Heart right ventricle (tissue), 16 donors: Measurements from ENCODE around the gene FBN3. TPM values are rescaled to one million over a fixed set of nuclear protein-coding genes. Genes with fewer than 3 reads are reported as not detected.

Experiments
- ATAC-seq, 8 donors: fragments of 200-7000 bp; cut with Tn5 transposase; one replicate each; pipeline ENCODE4 v1.9.1; 2020; ENCODE audit warnings: mild to moderate bottlenecking in 8 of 8, moderate library complexity in 8 of 8, moderate number of reproducible peaks in 1 of 8
- DNase-seq, 2 donors: peaks; one replicate each; pipeline ENCODE4 v3.0.0-alpha.2; 2020
- H3K27ac ChIP-seq, 10 donors: fragments of 200-600 bp; sonication (generic) in 2 of 10; one replicate each; pipeline versions ENCODE4 v1.5.0 to v1.8.0; 2020 to 2022; ENCODE audit warnings: mild to moderate bottlenecking in 3 of 10
- H3K27me3 ChIP-seq, 7 donors: fragments of 200-600 bp; one replicate each; pipeline ENCODE4 v1.8.0; 2021 to 2022; ENCODE audit warnings: mild to moderate bottlenecking in 2 of 7
- H3K36me3 ChIP-seq, 9 donors: fragments of 200-600 bp; sonication (generic) in 1 of 9; one replicate each; pipeline versions ENCODE4 v1.5.0 to v1.8.0; 2020 to 2022; ENCODE audit warnings: mild to moderate bottlenecking in 2 of 9
- H3K4me1 ChIP-seq, 9 donors: fragments of 200-600 bp; sonication (generic) in 1 of 9; one replicate each; pipeline versions ENCODE4 v1.5.0 to v1.8.0; 2020 to 2022; ENCODE audit warnings: mild to moderate bottlenecking in 4 of 9
- H3K4me3 ChIP-seq, 10 donors: fragments of 200-600 bp; sonication (generic) in 2 of 10; one replicate each; pipeline versions ENCODE4 v1.5.0 to v1.8.0; 2020 to 2022; ENCODE audit warnings: mild to moderate bottlenecking in 7 of 10, moderate library complexity in 2 of 10
- H3K9me3 ChIP-seq, 11 donors: fragments of 200-600 bp in 10 of 11; sonication (generic) in 2 of 11; one replicate each; pipeline versions ENCODE4 v1.5.0 to v1.8.0; 2013 to 2022; ENCODE audit warnings: mild to moderate bottlenecking in 2 of 11, control low read depth in 1 of 11, moderate library complexity in 1 of 11
- WGBS, 2 donors: extraction: QIAGEN DNeasy Blood & Tissue Kit; methylation state at CpG; one replicate each; pipeline ENCODE4 v1.1.7; 2013; ENCODE audit warnings: inconsistent platforms in 1 of 2; 5-methylcytosine and 5-hydroxymethylcytosine counted together
- intact Hi-C, 10 donors: fragments of 100-400 bp; cut with DNase I; formaldehyde crosslinking; loops; one replicate each; pipeline versions ENCODE4 v1.11.1 to v1.14.2; 2022
- polyA plus RNA-seq, 2 donors: library from polyadenylated mRNA; stranded (reverse); fragments of 200-250 nt; gene quantifications; one replicate each; pipeline ENCODE4 v1.2.3, GENCODE V29; 2013
- total RNA-seq, 10 donors: library from RNA; stranded (reverse); fragmentation: NEBNext Ultra II Directional in 3 of 10; extraction: Animal tissue kit (Norgen Biotek cat#: 25700) in 3 of 10; gene quantifications; one replicate each; pipeline versions ENCODE4 v1.2.1 to v1.2.4, GENCODE V29; 2021 to 2023
- TF ChIP-seq, protein P1 (sequence below), 9 donors: fragments of 200-600 bp; sonication (generic) in 2 of 9; IDR thresholded peaks; one replicate each; pipeline versions ENCODE4 v1.5.0 to v1.8.0; 2021 to 2022; ENCODE audit warnings: antibody characterized with exemption in 9 of 9, mild to moderate bottlenecking in 5 of 9, moderate library complexity in 1 of 9
- donor health status: Arrhythmogenic right ventricular cardiomyopathy.
- donor health status: ischemic (EF 13 %, LVEDD 7.1; RV severe dilation, severe dysfunction).
- donor health status: healthy with polysubstance abuse.
- donor health status: DM: no; HTN: yes; CAD: no.
- donor health status: DM: no; HTN: no; CAD: no.
- donor health status: ischemic (EF 25% LVEDD 6.9; RV normal size, moderate dysfunction).
- donor health status: ischemic (EF 25% LVEDD 5.7; RV mildly dilated, moderate dysfunction).
- donor health status: healthy.
- donor health status: DM: yes; HTN: yes; CAD: no.
- donor health status: Ischemic cardiomyopathy.
- donor health status: ischemic (EF 35%, LVEDD 5.7; RV mildly dilated, moderate dysfunction).
- donor health status: nonischemic (EF 11% LVEDD 7.7; RV severe dilation, severe dysfunction).
- donor health status: DM: yes; HTN: yes; CAD: no.
- donor health status: PGD.
- donor health status: ischemic (EF 29% LVEDD 5.4; RV normal size, mild dysfunction).
- donor health status: nonischemic (EF 23%, LVEDD 6.1; RV moderate dilation, normal function).

The FBN3 gene
- total and polyA plus RNA-seq, 12 donors, result 0.05 to 0.26 (median 0.06) TPM; not detected in 9

- Histone ChIP-seq H3K4me3 (no peak overlapping the region), H3K36me3 (no peaks in the 10 kb centered on the region), H3K9me3 (no peaks in the 10 kb centered on the region), H3K4me1 (peaks cover 0 to 12% (median 0%) of the 10 kb centered on the region in 9 donors), H3K27me3 (peaks cover 0 to 22% (median under 1%) of the 10 kb centered on the region in 7 donors), H3K27ac (no peak overlapping the region)
- intact Hi-C loops, result no loop called here
- 88 to 89% methylated on average over 17 of the region's 17 CpGs for WGBS, 2 donors
- DNase-seq (no peak), ATAC-seq (no peak)
- TF ChIP-seq, protein P1, sequence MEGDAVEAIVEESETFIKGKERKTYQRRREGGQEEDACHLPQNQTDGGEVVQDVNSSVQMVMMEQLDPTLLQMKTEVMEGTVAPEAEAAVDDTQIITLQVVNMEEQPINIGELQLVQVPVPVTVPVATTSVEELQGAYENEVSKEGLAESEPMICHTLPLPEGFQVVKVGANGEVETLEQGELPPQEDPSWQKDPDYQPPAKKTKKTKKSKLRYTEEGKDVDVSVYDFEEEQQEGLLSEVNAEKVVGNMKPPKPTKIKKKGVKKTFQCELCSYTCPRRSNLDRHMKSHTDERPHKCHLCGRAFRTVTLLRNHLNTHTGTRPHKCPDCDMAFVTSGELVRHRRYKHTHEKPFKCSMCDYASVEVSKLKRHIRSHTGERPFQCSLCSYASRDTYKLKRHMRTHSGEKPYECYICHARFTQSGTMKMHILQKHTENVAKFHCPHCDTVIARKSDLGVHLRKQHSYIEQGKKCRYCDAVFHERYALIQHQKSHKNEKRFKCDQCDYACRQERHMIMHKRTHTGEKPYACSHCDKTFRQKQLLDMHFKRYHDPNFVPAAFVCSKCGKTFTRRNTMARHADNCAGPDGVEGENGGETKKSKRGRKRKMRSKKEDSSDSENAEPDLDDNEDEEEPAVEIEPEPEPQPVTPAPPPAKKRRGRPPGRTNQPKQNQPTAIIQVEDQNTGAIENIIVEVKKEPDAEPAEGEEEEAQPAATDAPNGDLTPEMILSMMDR (IDR thresholded peaks at IDR 0.05), result no peak
Measured at GRCh38 chr19:8138201-8138600, 11.2 kb downstream of the FBN3 start.

DNA sequence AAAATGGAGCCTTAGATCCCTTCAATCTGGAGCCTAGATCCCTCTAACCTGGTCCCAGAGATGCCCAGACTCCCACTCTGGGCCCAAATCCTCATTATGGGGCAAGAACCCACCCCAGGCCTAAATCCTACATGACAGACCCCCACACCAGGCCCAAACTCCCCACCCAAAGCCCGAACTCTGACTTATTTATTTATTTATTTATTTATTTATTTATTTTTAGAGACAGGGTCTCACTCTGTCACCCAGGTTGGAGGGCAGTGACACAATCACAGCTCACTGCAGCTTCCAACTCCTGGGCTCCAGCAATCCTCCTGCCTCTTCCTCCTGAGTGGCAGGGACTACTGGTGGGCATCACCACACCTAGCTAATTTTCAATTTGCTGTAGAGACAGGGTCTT lies 12.0 kb downstream of the FBN3 start:
- ATAC-seq, result no peak
- peaks cover 0 to 30% (median 5%) of the 10 kb centered on the region in 7 donors for H3K27me3 ChIP-seq
- no peaks in the 10 kb centered on the region for H3K9me3 ChIP-seq
- no peak overlapping the region for H3K27ac ChIP-seq
- TF ChIP-seq, protein P1 (IDR thresholded peaks at IDR 0.05), result no peak
- no peaks in the 10 kb centered on the region for H3K36me3 ChIP-seq
- no peak overlapping the region for H3K4me3 ChIP-seq
- DNase-seq, result no peak
- intact Hi-C loops, result no loop called here
- H3K4me1 ChIP-seq, result peaks cover 0 to 12% (median 0%) of the 10 kb centered on the region in 9 donors
- WGBS, 2 donors, result 89 to 95% methylated on average over 1 of the region's 1 CpG

DNA sequence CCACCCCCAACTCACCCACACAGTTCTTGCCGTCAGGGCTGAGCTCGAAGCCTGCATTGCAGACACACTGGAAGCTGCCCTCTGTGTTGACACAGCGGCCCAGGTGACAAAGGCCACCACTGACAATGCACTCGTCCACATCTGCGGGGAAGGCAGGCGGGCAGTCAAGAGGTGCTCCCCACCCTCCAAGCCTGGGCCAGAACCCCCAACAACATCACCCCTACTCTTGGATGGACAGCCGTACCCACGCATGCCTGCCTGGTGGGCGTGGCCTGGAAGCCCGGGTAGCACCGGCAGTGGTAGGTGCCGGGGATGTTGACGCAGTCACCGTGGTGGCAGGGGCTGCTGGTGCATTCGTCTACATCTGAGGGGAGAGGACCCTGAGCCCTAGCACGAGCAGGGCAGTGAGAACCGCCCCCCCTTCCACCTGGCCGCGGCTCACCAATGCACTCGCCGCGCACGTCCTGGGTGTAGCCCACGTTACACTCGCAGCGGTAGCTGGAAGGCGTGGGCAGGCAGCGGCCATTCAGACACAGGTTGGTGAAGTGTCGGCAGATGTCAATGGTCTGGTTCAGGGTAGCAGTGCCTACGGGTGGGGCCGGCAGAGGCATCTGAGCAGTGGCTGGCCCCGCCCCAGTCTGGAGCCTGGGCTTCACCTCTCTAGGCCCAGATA lies 13.3 kb downstream of the FBN3 start:
- WGBS, 2 donors, result 93% methylated on average over 32 of the region's 32 CpGs
- no peaks in the 10 kb centered on the region for H3K9me3 ChIP-seq
- ATAC-seq (no peak), DNase-seq (no peak)
- no peak overlapping the region for H3K27ac ChIP-seq
- H3K4me1 ChIP-seq, result peaks cover 0 to 12% (median 0%) of the 10 kb centered on the region in 9 donors
- H3K27me3 ChIP-seq, result peaks cover 0 to 32% (median 5%) of the 10 kb centered on the region in 7 donors
- no peak overlapping the region for H3K4me3 ChIP-seq
- intact Hi-C loops, result no loop called here
- TF ChIP-seq, protein P1 (IDR thresholded peaks at IDR 0.05), result no peak
- H3K36me3 ChIP-seq, result no peaks in the 10 kb centered on the region

DNA sequence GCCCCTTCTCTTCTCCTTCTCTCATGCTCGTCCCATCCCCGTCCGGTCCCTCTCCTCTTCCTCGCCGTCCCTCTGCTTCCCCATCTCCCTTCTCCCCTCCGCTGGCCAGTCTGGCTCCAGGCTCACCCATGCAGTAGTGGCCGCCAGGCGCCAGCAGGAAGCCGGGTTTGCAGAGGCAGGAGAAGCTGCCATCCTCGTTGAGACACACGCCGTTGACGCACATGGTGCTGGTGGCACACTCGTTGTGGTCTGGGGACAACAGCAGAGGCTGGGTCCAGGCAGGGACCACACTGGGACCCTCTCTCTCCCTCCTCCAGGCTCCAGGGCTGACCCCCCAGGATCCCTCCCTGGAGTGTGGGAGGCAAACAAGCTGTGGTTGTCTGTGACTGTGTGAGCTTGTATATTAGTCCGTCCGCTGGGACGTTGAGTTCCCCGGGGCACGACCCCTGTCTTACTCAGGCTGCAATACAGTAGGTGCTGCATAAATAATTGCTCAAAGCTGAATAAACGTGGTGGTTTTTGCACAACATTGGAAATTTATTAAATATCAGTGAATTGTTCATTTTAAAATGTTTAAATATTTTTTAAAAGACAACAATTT lies 16.4 kb downstream of the FBN3 start:
- Histone ChIP-seq H3K27me3 (peaks cover 0 to 32% (median 5%) of the 10 kb centered on the region in 7 donors), H3K27ac (no peak overlapping the region), H3K4me3 (no peak overlapping the region), H3K9me3 (no peaks in the 10 kb centered on the region), H3K4me1 (no peaks in the 10 kb centered on the region), H3K36me3 (no peaks in the 10 kb centered on the region)
- TF ChIP-seq, protein P1 (IDR thresholded peaks at IDR 0.05), result no peak
- intact Hi-C loops, result no loop called here
- ATAC-seq, result no peak
- DNase-seq, result no peak
- WGBS, 2 donors, result 74 to 84% methylated on average over 20 of the region's 20 CpGs
